ENCODE measurements around the gene KCNN1. TPM values are rescaled to one million over a fixed set of nuclear protein-coding genes. Genes with fewer than 3 reads are reported as not detected.
A peak's percentile ranks its signal among the peaks of the same experiment; 100 is the strongest.

Gene KCNN1
- total and polyA plus RNA-seq, 11 donors, result 0.03 to 0.27 (median 0.07) TPM; not detected in 7

DNA sequence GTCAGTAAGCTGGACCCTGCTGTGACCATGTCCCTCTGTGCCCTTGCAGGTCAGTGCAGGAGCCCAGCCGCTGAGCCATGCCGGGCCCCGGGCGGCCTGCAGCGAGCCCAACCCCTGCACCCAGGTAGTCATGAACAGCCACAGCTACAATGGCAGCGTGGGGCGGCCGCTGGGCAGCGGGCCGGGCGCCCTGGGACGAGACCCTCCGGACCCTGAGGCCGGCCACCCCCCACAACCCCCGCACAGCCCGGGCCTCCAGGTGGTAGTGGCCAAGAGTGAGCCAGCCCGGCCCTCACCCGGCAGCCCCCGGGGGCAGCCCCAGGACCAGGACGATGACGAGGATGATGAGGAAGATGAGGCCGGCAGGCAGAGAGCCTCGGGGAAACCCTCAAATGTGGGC, 6.9 kb downstream of the KCNN1 start:
- Histone ChIP-seq H3K27ac (no peak overlapping the region), H3K4me3 (no peak overlapping the region), H3K36me3 (no peaks in the 10 kb centered on the region), H3K4me1 (no peaks in the 10 kb centered on the region), H3K27me3 (peaks cover 0 to 25% (median 0%) of the 10 kb centered on the region in 9 donors), H3K9me3 (no peaks in the 10 kb centered on the region)
- intact Hi-C loops (cut with DNase I), result no loop called here
- DNase-seq (no peak), ATAC-seq (peak in 1 of 4 donors; percentile 23)
- WGBS, 4 donors, result 91 to 95% (median 94%) methylated on average over 19 to 23 of the region's 23 CpGs
- TF ChIP-seq, protein P1, sequence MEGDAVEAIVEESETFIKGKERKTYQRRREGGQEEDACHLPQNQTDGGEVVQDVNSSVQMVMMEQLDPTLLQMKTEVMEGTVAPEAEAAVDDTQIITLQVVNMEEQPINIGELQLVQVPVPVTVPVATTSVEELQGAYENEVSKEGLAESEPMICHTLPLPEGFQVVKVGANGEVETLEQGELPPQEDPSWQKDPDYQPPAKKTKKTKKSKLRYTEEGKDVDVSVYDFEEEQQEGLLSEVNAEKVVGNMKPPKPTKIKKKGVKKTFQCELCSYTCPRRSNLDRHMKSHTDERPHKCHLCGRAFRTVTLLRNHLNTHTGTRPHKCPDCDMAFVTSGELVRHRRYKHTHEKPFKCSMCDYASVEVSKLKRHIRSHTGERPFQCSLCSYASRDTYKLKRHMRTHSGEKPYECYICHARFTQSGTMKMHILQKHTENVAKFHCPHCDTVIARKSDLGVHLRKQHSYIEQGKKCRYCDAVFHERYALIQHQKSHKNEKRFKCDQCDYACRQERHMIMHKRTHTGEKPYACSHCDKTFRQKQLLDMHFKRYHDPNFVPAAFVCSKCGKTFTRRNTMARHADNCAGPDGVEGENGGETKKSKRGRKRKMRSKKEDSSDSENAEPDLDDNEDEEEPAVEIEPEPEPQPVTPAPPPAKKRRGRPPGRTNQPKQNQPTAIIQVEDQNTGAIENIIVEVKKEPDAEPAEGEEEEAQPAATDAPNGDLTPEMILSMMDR (IDR thresholded peaks at IDR 0.05), result no peak

DNA sequence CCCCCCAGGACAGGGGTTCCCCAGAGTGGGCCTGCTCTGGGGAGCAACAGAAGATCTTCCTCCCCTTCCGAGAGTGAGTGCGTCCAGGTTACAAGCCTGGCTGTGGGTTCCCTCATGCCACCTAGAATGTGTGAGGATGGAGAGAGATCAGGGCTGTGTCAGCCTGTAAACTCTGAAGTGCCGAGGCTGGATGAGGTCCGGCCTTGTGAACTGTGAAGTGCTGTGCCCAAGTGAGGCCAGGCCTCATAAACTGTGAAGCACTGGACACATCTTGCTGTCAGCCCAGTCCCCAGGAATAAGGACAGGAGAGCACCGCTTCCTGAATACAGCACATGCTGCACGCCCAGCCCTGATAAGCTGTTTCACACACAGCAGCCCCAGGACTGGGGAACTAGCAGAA, 7.6 kb downstream of the KCNN1 start:
- Histone ChIP-seq H3K4me3 (no peak overlapping the region), H3K27ac (no peak overlapping the region), H3K36me3 (no peaks in the 10 kb centered on the region), H3K4me1 (no peaks in the 10 kb centered on the region), H3K9me3 (no peaks in the 10 kb centered on the region), H3K27me3 (peaks cover 0 to 17% (median 0%) of the 10 kb centered on the region in 9 donors)
- WGBS, 4 donors, result 73 to 85% (median 81%) methylated on average over 2 to 6 of the region's 6 CpGs
- no peak for TF ChIP-seq POLR2A (IDR thresholded peaks at IDR 0.05)
- TF ChIP-seq, protein P1 (IDR thresholded peaks at IDR 0.05), result no peak
- ATAC-seq (no peak), DNase-seq (no peak)
- intact Hi-C loops (cut with DNase I), result no loop called here

DNA sequence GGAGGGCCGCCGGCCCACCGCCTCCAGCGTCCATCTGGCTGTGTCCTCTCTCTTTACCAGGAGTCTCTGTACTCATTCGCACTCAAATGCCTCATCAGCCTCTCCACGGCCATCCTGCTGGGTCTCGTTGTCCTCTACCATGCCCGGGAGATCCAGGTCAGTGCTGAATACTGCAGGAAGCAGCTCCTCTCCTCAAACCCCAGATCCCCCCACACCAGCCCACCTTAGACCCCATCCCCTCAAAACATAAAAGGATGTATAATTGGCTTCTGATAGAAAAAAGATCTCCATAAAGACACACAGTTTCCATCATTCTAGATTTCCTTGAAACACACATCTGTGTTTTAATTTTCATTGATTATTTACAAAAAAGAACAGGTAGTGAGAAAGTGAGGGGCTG, 8.1 kb downstream of the KCNN1 start:
- no peak overlapping the region for H3K27ac ChIP-seq
- H3K4me3 ChIP-seq, result no peak overlapping the region
- DNase-seq (no peak), ATAC-seq (no peak)
- WGBS, 4 donors, result 80 to 90% (median 83%) methylated on average over 8 of the region's 8 CpGs
- TF ChIP-seq, protein P1 (IDR thresholded peaks at IDR 0.05), result no peak
- TF ChIP-seq POLR2A (IDR thresholded peaks at IDR 0.05), result no peak
- H3K9me3 ChIP-seq, result no peaks in the 10 kb centered on the region
- no peaks in the 10 kb centered on the region for H3K36me3 ChIP-seq
- intact Hi-C loops (cut with DNase I), result no loop called here
- H3K4me1 ChIP-seq, result no peaks in the 10 kb centered on the region
- H3K27me3 ChIP-seq, result peaks cover 0 to 14% (median 0%) of the 10 kb centered on the region in 9 donors

DNA sequence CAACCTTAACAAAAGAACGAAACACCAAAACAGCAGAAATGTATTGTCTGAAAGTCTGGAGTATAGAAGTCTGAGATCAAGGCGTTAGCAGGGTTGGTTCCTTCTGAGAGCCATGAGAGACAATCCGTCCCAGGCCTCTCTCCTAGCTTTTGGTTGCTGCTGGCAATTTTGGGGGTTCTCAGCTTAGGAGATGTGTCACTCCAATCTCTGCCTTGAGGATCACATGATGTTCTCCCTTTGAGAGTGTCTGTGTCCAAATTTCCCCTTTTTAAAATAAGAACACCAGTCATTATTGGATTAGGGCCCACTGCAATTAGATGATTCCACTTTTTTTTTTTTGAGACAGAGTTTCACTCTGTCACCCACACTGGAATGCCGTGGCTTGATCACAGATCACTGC, 10.1 kb downstream of the KCNN1 start:
- 81 to 89% (median 84%) methylated on average over 4 of the region's 4 CpGs for WGBS, 4 donors
- H3K36me3 ChIP-seq, result no peaks in the 10 kb centered on the region

More for the DNA sequence above, 10.1 kb downstream of the KCNN1 start:
- H3K9me3 ChIP-seq, result no peaks in the 10 kb centered on the region
- DNase-seq, result no peak
- no peak overlapping the region for H3K4me3 ChIP-seq
- H3K4me1 ChIP-seq, result no peaks in the 10 kb centered on the region
- H3K27me3 ChIP-seq, result peaks cover 0 to 12% (median 0%) of the 10 kb centered on the region in 9 donors
- H3K27ac ChIP-seq, result no peak overlapping the region
- no peak for ATAC-seq
- intact Hi-C loops (cut with DNase I), result no loop called here
- TF ChIP-seq, protein P1 (IDR thresholded peaks at IDR 0.05), result no peak
- no peak for TF ChIP-seq POLR2A (IDR thresholded peaks at IDR 0.05)
